Astrocyte of the spinal cord (primary cell): Measurements from ENCODE around the gene ZCCHC7.

Experiments used
- DNase-seq: peaks from one replicate; pipeline ENCODE4 v3.0.0; 2011; ENCODE audit warnings: low read depth, low spot score
- H3K4me3 ChIP-seq: 2 replicates; pipeline ENCODE4 v1.5.1; 2011; ENCODE audit warnings: low read depth, mild to moderate bottlenecking, low read length, moderate library complexity
- CTCF ChIP-seq: IDR thresholded peaks from 2 replicates; pipeline ENCODE4 v1.5.1; 2012; ENCODE audit warnings: low read depth, mild to moderate bottlenecking, low read length, inconsistent platforms
- in situ Hi-C: cut with HindIII; loops from 2 replicates; pipeline ENCODE4 v1.10.0; 2017; ENCODE audit warnings: low sequenced_read_pairs

ZCCHC7 gene

DNA sequence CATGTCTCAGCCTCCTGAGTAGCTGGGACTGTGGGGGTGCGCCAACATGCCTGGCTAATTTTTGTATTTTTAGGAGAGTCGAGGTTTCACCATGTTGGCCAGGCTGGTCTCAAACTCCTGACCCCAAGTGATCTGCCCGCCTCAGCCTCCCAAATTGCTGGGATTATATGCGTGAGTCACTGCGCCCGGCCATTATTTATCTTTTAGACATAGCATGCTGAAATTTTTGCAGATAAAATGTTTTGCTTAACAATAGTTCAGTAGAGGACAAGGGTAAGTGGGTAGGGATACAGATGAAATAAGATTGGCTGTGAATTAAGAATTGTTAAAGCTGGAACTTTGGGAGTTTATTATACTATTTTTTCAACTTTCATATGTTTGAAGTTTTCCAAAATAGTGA lies 151.3 kb downstream of the ZCCHC7 start:
- DNase-seq, result no peak
- no peak overlapping the region for H3K4me3 ChIP-seq
- TF ChIP-seq CTCF, result no peak
- in situ Hi-C loops, result no loop called here

DNA sequence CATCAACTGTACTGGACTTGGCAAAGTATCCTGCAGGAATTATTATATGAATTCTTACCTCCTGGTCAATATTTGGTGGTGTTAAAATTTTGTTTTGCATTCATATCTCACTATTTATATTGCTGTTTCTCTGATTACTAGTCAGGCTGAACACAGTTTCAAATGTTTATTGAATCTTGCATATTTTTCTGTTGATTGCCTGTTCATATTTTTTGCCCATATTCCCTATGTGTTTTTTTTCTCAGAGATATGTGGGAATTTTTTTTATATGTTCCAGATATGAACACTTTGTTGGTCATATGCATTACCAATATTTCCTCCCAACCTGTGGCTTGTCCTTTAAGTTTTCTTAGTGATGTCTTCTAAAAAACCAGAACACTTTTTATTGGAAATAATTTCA lies 153.2 kb downstream of the ZCCHC7 start:
- in situ Hi-C loops, result no loop called here
- no peak overlapping the region for H3K4me3 ChIP-seq
- no peak for TF ChIP-seq CTCF
- no peak for DNase-seq

DNA sequence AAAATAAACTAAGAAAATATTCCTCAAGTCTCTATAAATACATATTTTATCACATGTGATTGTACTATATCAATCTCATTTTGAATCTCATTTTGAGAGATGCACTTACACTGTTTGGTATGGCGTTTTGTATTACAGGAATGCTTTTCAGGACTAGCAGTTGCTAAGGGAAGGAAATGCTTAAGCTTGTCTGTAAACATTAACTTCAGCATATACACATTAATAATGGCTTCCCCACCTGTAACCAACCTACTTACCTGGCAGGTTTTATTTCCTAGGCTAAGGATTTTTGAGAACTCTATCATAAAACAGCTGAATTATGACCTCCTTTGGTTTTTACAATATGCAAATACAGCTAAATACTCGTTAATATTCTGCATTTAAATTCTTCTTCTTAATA lies 161.2 kb downstream of the ZCCHC7 start:
- no peak for DNase-seq
- TF ChIP-seq CTCF, result no peak
- in situ Hi-C loops, result no loop called here
- no peak overlapping the region for H3K4me3 ChIP-seq

- peak; percentile 59 for DNase-seq
- in situ Hi-C loops, result no loop called here
- no peak for TF ChIP-seq CTCF
- H3K4me3 ChIP-seq, result no peak overlapping the region
Observed at GRCh38 chr9:37283730-37284325, 163.5 kb downstream of the ZCCHC7 start.

- peak; percentile 26 for DNase-seq
- TF ChIP-seq CTCF, result no peak
- in situ Hi-C loops, result no loop called here
- no peak overlapping the region for H3K4me3 ChIP-seq
Observed at GRCh38 chr9:37284636-37285035, 164.3 kb downstream of the ZCCHC7 start.

DNA sequence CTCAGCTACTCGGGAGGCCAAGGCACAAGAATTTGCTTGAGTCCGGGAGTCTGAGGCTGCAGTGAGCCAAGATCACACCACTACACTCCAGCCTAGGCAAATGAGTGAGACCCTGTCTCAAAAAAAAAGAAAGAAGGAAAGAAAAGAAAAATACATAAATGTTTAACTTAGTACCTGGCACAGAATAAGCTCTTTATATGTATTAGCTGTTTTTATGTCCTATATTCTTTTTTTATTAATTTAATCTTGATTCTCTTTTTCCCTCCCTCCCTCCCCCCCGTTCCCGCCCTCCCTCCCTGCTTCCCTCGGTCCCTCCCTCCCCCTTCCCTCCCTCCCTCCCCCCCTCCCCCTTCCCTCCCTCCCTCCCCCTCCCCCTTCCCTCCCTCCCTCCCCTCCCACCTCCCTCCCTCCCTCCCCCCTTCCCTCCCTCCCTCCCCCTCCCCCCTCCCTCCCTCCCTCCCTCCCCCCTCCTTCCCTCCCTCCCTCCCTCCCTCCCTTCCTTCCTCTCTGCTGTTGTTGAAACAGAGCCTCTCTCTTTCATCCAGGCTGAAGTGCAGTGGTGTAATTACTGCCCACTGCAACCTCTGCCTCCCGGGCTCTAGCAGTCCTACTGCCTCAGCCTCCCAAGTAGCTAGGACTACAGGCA lies 166.3 kb downstream of the ZCCHC7 start:
- DNase-seq, result no peak
- no peak for TF ChIP-seq CTCF
- no peak overlapping the region for H3K4me3 ChIP-seq
- in situ Hi-C loops, result no loop called here
